ENCODE measurements around the gene FOXD2.

The FOXD2 gene

DNA sequence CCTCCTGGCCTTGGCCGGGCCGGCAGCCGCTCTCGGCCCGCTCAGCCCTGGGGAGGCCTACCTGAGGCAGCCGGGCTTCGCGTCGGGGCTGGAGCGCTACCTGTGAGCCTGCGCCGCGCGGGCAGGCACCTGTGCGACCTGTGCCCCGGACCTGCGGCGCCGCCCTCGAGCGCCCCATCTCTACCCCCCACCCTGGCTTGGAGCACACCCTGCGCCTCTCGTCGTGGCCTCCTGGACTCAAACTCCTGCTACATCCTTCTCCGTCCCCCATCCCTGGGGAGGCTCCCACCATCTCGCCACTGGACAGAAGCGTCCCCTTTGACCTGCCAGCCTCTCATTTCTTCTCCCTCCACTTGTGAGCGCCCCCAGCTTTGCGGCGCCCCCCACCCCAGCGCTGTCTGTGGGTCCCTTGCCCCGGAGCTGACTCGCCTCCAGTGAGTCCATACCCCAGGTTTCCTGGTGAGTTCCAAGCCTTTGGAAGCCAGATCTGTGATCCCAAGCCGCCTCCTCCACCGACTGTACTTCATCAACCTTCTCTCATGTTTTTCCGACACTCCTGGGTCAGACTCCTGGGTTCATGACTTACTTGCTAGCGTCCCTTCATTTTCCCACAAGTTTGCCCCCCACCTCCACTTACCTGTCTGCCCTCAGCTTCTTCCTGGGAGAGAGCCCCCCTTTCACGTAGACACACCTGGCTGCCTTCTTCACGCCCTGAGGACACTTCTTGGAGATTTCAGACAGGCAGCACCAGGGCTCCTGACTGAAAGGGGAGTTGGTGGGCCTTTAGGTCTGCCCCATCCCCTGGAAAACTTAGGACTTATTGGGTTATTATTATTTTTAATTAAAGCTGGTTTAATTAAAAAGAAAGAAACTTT lies 20.4 kb upstream of the FOXD2 start:
- H3K4me3 ChIP-seq (ENCODE audit: low read depth, low read length) = no peak overlapping the region
- no peak for DNase-seq (ENCODE audit: low read depth)
- TF ChIP-seq MYC (IDR thresholded peaks at IDR 0.05; ENCODE audit: low read depth, low read length) (no peak), POLR2A (IDR thresholded peaks at IDR 0.05; ENCODE audit: extremely low read depth, insufficient read length) (no peak)
- TF ChIP-seq, protein P1, sequence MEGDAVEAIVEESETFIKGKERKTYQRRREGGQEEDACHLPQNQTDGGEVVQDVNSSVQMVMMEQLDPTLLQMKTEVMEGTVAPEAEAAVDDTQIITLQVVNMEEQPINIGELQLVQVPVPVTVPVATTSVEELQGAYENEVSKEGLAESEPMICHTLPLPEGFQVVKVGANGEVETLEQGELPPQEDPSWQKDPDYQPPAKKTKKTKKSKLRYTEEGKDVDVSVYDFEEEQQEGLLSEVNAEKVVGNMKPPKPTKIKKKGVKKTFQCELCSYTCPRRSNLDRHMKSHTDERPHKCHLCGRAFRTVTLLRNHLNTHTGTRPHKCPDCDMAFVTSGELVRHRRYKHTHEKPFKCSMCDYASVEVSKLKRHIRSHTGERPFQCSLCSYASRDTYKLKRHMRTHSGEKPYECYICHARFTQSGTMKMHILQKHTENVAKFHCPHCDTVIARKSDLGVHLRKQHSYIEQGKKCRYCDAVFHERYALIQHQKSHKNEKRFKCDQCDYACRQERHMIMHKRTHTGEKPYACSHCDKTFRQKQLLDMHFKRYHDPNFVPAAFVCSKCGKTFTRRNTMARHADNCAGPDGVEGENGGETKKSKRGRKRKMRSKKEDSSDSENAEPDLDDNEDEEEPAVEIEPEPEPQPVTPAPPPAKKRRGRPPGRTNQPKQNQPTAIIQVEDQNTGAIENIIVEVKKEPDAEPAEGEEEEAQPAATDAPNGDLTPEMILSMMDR (IDR thresholded peaks at IDR 0.05; ENCODE audit: low read depth, low read length) = no peak
- TF ChIP-seq, protein P2, sequence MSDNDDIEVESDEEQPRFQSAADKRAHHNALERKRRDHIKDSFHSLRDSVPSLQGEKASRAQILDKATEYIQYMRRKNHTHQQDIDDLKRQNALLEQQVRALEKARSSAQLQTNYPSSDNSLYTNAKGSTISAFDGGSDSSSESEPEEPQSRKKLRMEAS (IDR thresholded peaks at IDR 0.05; ENCODE audit: low read depth, low read length) = no peak

DNA sequence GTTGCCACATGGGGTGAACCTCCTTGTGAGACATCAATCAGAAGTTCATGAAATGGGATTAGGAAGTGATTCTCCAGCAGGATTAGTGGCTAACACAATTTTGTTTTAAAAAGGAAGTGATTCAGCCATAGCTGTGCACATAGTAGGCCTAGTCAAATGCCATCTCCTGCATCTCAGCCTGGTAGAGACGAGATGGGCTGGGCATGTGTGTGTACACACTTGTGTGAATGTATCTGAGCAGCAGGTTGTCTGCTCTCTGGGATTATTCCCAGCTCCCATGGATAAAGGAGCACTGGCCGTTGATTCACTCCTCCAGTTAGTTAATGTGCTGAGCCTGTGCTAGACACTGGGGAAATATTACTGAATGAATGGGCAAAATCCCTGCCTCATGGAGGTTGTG lies 19.7 kb upstream of the FOXD2 start:
- no peak for TF ChIP-seq MYC (IDR thresholded peaks at IDR 0.05; ENCODE audit: low read depth, low read length)
- H3K4me3 ChIP-seq (ENCODE audit: low read depth, low read length) = no peak overlapping the region
- DNase-seq (ENCODE audit: low read depth) = no peak

DNA sequence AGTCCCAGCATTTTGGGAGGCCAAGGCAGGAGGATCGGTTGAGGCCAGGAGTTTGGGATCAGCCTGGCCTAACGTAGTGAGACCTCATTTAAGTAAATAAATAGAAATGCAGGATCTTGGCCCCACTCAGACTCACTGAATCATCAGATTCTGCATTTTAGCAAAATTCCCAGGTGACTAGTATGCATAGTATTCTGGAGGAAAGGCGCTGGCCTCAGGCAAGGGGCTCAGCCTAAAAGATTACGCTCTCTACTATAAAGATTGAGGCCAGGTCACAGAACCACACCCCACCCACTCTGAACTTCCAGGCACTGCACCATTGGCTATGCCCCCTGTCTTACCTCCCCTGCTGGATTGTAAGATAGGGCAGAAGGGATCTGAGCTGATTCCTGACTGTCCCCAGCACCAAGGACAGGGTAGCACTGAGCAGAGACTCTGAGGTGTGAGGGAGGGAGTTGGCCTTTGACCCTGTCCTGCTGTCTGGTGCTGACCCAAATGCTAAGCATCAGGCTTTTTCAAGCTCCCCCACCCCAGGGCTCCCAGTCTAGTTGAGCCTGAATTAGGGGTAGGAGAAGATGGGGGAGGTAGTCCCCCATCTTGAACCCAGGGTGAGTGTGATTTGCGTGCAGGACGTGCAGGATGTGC lies 19.0 kb upstream of the FOXD2 start:
- TF ChIP-seq, protein P1 (IDR thresholded peaks at IDR 0.05; ENCODE audit: low read depth, low read length) = no peak
- TF ChIP-seq POLR2A (IDR thresholded peaks at IDR 0.05; ENCODE audit: extremely low read depth, insufficient read length) (no peak), MYC (IDR thresholded peaks at IDR 0.05; ENCODE audit: low read depth, low read length) (no peak)
- TF ChIP-seq, protein P2 (IDR thresholded peaks at IDR 0.05; ENCODE audit: low read depth, low read length) = no peak
- no peak for DNase-seq (ENCODE audit: low read depth)

DNA sequence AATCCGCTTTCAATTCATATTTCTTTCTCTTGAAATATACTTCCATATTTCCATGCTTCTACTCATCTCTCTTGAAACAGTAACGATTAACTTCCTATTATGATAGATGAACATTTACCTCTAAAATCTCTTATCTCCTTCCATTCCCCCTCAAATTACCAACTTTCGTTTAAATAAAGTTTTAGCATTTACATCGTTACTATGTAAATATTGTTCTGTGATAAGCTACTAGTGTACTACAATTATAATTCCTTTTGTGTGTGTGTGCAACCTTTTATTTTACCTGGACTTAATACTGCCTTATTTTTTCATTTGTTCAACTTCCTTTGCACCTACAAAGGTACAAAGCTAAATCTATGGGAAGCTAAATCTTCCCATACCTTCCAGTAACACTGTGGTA lies 17.3 kb upstream of the FOXD2 start:
- DNase-seq (ENCODE audit: low read depth) = no peak
- H3K4me3 ChIP-seq (ENCODE audit: low read depth, low read length) = no peak overlapping the region
- TF ChIP-seq POLR2A (IDR thresholded peaks at IDR 0.05; ENCODE audit: extremely low read depth, insufficient read length) = no peak
- TF ChIP-seq, protein P2 (IDR thresholded peaks at IDR 0.05; ENCODE audit: low read depth, low read length) = no peak
- no peak for TF ChIP-seq MYC (IDR thresholded peaks at IDR 0.05; ENCODE audit: low read depth, low read length)
- TF ChIP-seq, protein P1 (IDR thresholded peaks at IDR 0.05; ENCODE audit: low read depth, low read length) = no peak

More for the DNA sequence above, 19.0 kb upstream of the FOXD2 start:
- no peak overlapping the region for H3K4me3 ChIP-seq (ENCODE audit: low read depth, low read length)

DNA sequence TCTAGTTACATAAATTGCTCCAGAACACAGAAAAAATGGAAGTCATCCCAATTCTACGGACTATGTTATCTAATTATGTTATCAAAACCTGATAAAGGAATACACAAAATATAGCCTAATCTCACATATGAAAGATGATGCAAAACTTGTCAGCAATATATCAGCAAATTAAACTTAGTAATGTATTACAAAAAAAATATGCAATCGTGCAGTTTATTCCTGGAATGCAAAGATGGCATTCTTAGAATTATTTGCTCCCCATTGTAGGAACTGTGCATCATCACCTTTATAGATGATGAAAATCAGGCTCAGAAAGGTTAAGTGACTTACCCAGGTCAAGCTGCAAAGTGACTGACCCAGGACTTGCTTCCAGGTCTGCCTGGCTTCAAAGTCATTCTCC lies 14.0 kb upstream of the FOXD2 start:
- no peak for TF ChIP-seq MYC (IDR thresholded peaks at IDR 0.05; ENCODE audit: low read depth, low read length)
- no peak for TF ChIP-seq POLR2A (IDR thresholded peaks at IDR 0.05; ENCODE audit: extremely low read depth, insufficient read length)
- TF ChIP-seq, protein P1 (IDR thresholded peaks at IDR 0.05; ENCODE audit: low read depth, low read length) = no peak
- TF ChIP-seq, protein P2 (IDR thresholded peaks at IDR 0.05; ENCODE audit: low read depth, low read length) = no peak
- no peak for DNase-seq (ENCODE audit: low read depth)
- no peak overlapping the region for H3K4me3 ChIP-seq (ENCODE audit: low read depth, low read length)

DNA sequence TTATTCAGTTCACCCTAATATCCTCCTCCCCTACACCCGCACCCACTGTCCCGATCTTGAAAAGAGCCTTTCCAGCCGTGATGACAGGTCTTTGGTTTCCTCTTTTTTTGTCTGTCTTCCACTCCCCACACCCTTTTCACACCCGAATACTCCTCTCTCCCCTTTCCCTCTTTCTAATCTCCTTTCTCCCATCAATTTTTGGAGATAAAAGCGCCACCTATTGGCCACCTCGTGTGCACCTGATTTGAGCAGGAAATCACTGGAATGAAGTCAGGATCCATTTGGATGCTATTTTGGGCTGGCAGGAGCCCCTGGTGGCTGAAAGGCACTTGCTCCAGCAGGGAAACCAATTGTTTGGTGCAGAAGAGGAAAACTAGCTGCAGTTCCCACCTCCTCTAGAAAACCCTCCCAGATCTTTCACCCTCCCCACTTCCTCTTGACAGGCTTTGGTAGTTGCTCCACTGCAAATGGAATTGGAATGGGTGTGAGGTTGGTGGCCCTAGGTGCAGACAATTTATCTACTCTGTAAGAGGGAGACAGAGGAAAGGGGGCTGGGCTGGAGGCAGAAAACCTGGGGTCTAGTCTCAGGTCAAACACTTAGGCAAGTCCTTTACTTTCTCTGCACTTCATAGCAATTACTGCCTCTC lies 13.4 kb upstream of the FOXD2 start:
- TF ChIP-seq, protein P2 (IDR thresholded peaks at IDR 0.05; ENCODE audit: low read depth, low read length) = no peak
- TF ChIP-seq, protein P1 (IDR thresholded peaks at IDR 0.05; ENCODE audit: low read depth, low read length) = peak; percentile 77
- peak; percentile 41 for DNase-seq (ENCODE audit: low read depth)
- H3K4me3 ChIP-seq (ENCODE audit: low read depth, low read length) = no peak overlapping the region

All from NB4 (cell line).